LNCaP clone FGC (cell line): ENCODE data around the gene MSX2.

ENCODE experiments used
- DNase-seq: peaks from one replicate; pipeline ENCODE4 v3.0.0-alpha.2; 2011; ENCODE audit warnings: low read depth
- H3K4me3 ChIP-seq: 2 replicates; pipeline ENCODE4 v1.5.1; 2011; ENCODE audit warnings: mild to moderate bottlenecking, low read depth, low read length, control low read depth
- CTCF ChIP-seq: IDR thresholded peaks from 2 replicates; pipeline ENCODE4 v1.5.1; 2012; ENCODE audit warnings: mild to moderate bottlenecking; ENCODE audit not compliant: control insufficient read depth, insufficient read depth; ENCODE audit errors: extremely low read depth

MSX2 gene

GRCh38 chr5:174727794-174728680, 3.7 kb downstream of the MSX2 start:
- H3K4me3 ChIP-seq = no peak overlapping the region
- TF ChIP-seq CTCF = no peak
- DNase-seq = no peak

DNA sequence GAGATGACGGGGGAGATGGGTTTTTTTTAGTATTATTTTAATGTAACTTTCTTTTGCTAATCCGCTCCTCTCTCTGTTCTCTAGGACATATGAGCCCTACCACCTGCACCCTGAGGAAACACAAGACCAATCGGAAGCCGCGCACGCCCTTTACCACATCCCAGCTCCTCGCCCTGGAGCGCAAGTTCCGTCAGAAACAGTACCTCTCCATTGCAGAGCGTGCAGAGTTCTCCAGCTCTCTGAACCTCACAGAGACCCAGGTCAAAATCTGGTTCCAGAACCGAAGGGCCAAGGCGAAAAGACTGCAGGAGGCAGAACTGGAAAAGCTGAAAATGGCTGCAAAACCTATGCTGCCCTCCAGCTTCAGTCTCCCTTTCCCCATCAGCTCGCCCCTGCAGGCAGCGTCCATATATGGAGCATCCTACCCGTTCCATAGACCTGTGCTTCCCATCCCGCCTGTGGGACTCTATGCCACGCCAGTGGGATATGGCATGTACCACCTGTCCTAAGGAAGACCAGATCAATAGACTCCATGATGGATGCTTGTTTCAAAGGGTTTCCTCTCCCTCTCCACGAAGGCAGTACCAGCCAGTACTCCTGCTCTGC, 4.8 kb downstream of the MSX2 start:
- DNase-seq = no peak
- no peak overlapping the region for H3K4me3 ChIP-seq
- TF ChIP-seq CTCF = no peak

DNA sequence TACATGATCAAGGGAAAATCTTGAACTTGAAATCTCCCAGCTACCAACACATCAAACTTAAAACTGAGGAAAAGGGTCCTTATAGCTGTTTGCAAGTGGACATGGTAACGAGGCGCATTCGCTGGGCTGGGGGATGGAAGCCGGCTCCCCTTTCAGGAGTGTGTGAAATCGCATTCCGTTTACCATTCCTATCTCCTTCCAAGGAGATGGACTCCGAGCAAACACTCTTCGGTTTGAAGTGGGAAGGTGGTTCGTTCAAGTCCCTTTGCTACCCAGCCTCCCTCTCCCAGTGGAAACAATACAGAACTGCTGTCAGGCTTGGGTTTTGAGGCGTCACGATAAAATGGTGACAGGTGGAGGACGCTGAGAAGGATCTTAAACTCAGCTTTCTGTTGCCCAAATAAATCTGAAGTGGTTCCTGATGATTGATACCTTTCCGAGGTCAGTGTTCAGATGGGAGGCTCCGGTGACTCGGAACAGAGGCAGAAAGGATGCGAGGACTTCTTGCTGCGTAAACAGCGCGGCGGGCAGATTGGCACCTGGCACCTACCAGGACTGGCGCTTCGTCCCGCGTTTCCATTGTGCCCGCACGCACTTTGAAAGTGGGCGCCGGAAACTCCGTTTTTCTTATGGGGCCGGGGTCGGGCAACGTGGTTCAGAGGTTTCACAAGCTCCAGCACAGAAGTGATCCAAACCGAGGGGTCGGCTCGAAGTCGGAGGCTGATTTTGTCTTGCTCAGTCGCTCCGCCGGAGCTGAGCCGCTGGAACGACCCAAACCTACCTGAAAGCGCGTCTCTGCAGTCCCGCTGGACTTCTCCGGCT, 7.0 kb downstream of the MSX2 start:
- no peak for TF ChIP-seq CTCF
- H3K4me3 ChIP-seq = no peak overlapping the region
- no peak for DNase-seq

- no peak for DNase-seq
- H3K4me3 ChIP-seq = no peak overlapping the region
- no peak for TF ChIP-seq CTCF
These were observed 7.9 kb downstream of the MSX2 start for GRCh38 chr5:174732036-174733020.

- no peak for DNase-seq
- TF ChIP-seq CTCF = no peak
- no peak overlapping the region for H3K4me3 ChIP-seq
These were observed 8.8 kb downstream of the MSX2 start for GRCh38 chr5:174733091-174733690.

DNA sequence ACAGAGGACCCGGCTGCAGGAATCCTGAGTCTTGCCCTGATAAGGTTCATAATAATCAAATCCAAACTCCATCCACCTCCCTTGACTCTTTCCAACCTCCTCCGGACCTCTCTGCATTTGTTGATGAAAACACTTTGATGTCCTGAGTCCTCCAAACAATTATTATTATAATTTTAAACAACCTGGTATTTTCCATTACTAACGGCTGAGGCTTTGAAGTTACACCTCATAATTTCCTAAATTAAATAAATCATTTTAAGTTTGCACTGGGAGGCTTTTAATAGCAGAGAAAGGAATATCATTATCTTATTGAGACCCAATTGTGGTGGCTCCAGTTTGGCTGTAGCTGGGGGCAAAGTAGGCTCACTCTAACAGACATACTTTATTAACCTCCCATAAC, 9.5 kb downstream of the MSX2 start:
- DNase-seq = no peak
- TF ChIP-seq CTCF = no peak
- no peak overlapping the region for H3K4me3 ChIP-seq
